ENCODE measurements around the gene STC2. TPM values are rescaled to one million over a fixed set of nuclear protein-coding genes. Genes with fewer than 3 reads are reported as not detected.

STC2 gene
- 484 and 582 TPM in 2 replicates for total RNA-seq

GRCh38 chr5:173327948-173328843 is at the start of gene STC2:
STC2 (minus strand) TSS chr5:173328414; CDS start chr5:173328193, 221 bp downstream.

Other genes starting within 250 kb of the STC2 start
- gene BNIP1, start 183.9 kb downstream of the STC2 start, total RNA-seq: 22.0 and 25.9 TPM in 2 replicates
- not detected in 2 replicates for gene NKX2-5, start 93.2 kb downstream of the STC2 start, total RNA-seq

Data from smooth muscle cell of bladder (primary cell).